NK-92 treated with Interleukin-12 subunit alpha and Interleukin-12 subunit beta, amount 100 ng/mL, for 24 hours (cell line): ENCODE results near the gene GPATCH2L.

ENCODE experiments used
- DNase-seq: peaks from one replicate; lab custom pipeline; 2025; lab: John Stamatoyannopoulos, UW

Gene GPATCH2L

DNA sequence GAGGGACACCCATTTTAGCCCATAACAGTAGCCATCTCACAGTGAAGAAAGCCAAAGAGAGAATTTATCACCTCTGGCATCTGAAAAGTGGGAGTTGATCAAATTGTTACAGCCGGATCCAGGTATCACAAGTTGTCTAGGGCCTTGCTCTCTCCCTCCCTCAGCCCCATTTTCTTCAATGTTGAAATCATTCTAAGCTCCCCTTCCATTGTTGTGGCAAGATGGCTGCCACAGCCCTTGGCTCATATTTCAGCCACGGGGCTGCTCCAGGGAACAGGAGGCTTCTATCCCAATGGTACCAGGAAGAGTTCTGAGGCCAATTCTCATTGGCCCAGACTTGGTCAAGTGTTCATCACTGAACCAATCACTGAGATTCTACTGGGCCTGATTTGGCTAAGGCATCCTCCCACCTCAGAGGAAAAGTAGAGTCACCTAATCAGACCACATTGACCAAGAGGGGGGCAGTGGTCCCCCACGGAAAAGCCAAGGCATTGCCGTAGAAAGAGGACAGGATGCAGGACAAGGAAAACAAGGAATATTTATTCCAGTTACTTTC, 106.2 kb downstream of the GPATCH2L start:
- no peak for DNase-seq

DNA sequence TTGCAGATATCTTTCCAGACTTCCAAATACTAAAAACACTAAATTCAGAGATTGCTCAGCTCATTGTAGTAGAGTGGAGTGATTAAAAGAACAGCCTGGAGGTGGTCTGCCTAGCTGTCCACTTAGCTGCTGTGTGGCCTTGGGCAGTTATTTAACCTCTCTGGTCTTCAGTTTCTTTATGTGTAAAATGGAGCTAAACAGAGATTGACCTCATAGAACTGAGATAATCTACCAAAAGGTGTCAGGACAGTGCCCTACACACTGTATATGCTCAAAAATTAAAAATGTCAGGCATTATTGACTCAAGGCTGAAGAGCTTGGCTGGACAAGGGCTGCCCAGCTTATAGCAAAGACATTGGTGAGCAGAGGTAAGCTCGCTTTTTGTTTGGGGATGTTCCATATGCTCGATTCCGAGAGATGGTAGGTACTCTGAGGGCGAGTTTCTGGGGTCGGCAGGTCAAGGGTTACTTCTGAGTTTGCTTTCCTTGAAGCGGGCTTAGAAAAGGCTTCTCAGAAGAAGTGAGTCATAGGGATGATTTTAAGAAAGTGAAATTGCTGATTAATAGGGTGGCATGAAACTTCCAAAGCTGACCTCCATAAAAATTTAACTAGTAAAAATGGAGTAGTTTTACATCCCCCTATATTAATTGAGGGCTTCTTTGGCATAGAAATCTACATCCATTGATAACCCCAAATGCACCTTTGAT, 107.5 kb downstream of the GPATCH2L start:
- no peak for DNase-seq

DNA sequence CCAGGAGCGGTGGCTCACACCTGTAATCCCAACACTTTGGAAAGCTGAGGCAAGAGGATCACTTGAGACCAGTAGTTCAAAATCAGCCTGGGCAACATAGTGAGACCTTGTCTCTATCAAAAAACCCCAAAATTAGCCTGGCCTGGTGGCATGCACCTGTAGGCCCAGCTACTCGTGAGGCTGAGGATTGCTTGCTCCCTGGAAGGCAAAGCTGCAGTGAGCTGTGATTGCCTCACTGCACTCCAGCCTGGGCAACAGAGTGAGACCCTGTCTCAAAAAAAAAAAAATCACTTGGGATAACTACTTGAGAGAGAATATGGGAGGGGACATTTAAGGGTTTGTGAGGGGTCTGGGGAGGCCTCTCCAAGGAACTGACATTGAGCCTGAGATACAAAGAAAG, 109.0 kb downstream of the GPATCH2L start:
- DNase-seq, result no peak

GRCh38 chr14:76261371-76261811, 109.7 kb downstream of the GPATCH2L start:
- DNase-seq, result no peak

GRCh38 chr14:76262641-76263040, 110.9 kb downstream of the GPATCH2L start:
- DNase-seq, result no peak
